Measurements from ENCODE around the gene OSGIN1. TPM values are rescaled to one million over a fixed set of nuclear protein-coding genes. Genes with fewer than 3 reads are reported as not detected.

Gene OSGIN1
- total RNA-seq, 1 donor from 2014 or later, result 1.6 TPM

DNA sequence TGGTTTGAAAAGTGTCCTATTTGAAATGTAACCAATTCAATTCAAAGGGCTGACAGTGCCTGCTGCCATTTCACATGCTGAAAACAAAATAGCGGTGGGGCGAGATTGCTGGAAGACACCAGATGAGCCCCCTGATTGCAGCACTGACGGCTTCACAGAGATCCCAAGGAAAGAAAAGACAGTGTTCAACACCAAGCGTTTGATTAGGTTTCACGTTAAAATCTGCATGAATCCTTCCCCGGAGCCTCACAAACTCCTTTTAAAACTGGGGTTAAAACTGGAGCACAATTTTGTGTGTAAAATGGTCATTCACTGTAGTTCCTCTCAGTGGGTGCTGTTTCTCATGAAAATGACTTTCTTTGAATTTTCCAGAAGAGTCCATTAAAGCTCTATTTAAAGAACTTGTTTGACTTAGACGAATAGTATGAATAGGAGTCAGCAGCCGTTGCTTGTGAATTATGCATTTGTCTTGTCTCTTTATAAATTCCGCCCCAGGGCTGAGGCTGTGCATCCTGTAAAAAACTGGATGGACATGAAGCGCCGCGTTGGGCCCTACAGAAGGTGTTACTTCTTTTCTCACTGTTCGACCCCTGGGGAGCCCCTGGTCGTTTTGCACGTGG, 45.3 kb upstream of the OSGIN1 start:
- Mint-ChIP-seq H3K27ac (no peak overlapping the region), H3K27me3 (no peaks in the 10 kb centered on the region), H3K4me1 (peaks cover 1% of the 10 kb centered on the region), H3K4me3 (no peak overlapping the region), H3K9me3 (no peaks in the 10 kb centered on the region), H3K36me3 (ENCODE audit: low read depth) (peaks cover 67% of the 10 kb centered on the region)
- TF ChIP-seq, protein P1, sequence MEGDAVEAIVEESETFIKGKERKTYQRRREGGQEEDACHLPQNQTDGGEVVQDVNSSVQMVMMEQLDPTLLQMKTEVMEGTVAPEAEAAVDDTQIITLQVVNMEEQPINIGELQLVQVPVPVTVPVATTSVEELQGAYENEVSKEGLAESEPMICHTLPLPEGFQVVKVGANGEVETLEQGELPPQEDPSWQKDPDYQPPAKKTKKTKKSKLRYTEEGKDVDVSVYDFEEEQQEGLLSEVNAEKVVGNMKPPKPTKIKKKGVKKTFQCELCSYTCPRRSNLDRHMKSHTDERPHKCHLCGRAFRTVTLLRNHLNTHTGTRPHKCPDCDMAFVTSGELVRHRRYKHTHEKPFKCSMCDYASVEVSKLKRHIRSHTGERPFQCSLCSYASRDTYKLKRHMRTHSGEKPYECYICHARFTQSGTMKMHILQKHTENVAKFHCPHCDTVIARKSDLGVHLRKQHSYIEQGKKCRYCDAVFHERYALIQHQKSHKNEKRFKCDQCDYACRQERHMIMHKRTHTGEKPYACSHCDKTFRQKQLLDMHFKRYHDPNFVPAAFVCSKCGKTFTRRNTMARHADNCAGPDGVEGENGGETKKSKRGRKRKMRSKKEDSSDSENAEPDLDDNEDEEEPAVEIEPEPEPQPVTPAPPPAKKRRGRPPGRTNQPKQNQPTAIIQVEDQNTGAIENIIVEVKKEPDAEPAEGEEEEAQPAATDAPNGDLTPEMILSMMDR (IDR thresholded peaks at IDR 0.05), result no peak
- DNase-seq, result no peak
- ChIA-PET POLR2A (no interaction called here), CTCF (no interaction called here)
- no peak for ATAC-seq (ENCODE audit: low read depth)
- intact Hi-C loops (cut with micrococcal nuclease), result no loop called here

DNA sequence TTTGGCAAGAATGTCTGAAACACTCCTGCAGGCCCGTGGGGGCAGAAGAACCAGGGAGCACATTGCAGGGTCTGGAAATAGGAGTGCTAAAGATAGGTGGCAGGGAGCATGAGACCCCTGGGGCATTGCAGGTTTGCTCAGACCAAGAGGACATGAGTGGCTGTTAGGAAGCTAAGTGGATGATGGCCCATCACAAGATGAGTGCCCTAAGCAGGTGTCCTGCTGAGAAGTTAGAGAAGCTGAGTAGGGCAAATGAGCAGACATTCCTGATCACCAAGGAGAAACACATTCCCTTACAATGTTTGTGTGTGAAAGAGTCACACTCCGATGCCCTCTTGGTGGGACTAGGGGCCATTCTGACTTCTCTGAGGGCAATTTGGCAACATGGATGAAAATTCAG, 44.2 kb upstream of the OSGIN1 start:
- no peaks in the 10 kb centered on the region for H3K4me1 Mint-ChIP-seq
- DNase-seq, result no peak
- H3K9me3 Mint-ChIP-seq, result no peaks in the 10 kb centered on the region
- H3K27ac Mint-ChIP-seq, result no peak overlapping the region
- intact Hi-C loops (cut with micrococcal nuclease), result no loop called here
- no peak for ATAC-seq (ENCODE audit: low read depth)
- TF ChIP-seq, protein P1 (IDR thresholded peaks at IDR 0.05), result no peak
- ChIA-PET CTCF (no interaction called here), POLR2A (no interaction called here)
- peaks cover 75% of the 10 kb centered on the region for H3K36me3 Mint-ChIP-seq (ENCODE audit: low read depth)
- H3K4me3 Mint-ChIP-seq, result no peak overlapping the region
- no peaks in the 10 kb centered on the region for H3K27me3 Mint-ChIP-seq

DNA sequence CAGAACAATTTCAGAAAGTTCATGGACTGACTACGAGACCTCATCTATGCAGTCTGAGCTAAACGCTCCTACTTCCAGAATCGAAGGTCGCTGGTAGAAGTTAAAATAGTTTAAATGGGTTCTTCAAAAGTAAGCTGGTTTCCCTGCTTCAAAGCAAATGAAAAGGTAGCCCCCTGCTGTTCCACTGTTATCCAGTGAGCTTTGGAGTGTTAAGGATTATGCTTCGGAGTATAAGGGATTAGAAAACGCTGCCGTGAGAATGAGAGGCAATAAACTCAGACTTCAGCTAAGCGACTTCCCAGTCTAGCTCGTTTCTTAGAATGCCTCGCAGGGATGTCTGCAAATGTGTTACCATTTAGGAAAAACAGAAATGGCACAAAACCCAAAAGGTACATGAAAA, 41.8 kb upstream of the OSGIN1 start:
- Mint-ChIP-seq H3K4me1 (no peaks in the 10 kb centered on the region), H3K9me3 (no peaks in the 10 kb centered on the region), H3K4me3 (no peak overlapping the region), H3K36me3 (ENCODE audit: low read depth) (peaks cover 88% of the 10 kb centered on the region), H3K27me3 (no peaks in the 10 kb centered on the region), H3K27ac (no peak overlapping the region)
- ChIA-PET CTCF (interaction anchor here (1.3 kb wide), 1 partner anchor 85 kb away, joined by 6 read pairs; no protein-coding TSS in a partner anchor), POLR2A (interaction anchor here (0.6 kb wide), 1 partner anchor 40 kb away, joined by 4 read pairs; no protein-coding TSS in a partner anchor)
- ATAC-seq (ENCODE audit: low read depth) (no peak), DNase-seq (no peak)
- intact Hi-C loops (cut with micrococcal nuclease), result no loop called here
- TF ChIP-seq, protein P1 (IDR thresholded peaks at IDR 0.05), result no peak

DNA sequence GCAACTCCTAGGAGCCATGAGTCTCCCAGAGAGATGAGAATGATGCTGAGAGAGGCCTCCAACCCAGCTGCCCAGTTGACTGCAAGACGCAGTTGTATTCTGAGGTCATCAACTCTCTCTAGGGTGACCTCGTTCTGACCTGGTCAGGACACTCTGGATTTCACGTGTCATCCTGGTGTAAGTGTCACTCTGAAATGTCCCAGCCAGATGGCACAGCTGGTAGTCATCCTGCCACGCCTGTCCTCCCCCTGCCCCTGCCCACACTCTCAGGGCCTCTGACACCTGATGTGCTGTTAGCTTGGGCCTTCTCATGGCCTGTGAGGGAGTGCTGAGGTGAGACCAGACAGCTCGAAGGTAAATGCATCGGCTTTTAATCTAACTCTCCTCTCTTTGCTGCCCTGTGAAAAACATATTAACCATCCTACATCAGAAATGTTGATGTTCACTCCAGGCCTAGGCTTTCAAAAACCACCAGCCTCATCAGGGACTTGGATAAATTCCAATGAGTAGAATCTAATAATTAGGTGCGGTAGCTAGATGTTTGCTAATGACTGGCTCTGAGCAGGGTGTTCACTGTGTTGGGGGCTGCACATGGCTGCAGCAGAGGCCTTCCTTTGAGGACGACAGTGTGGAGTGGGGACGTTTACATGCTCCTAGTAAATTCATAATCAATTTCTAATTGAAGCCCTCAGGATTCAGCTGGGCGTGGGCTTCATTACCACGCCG, 40.4 kb upstream of the OSGIN1 start:
- ATAC-seq (ENCODE audit: low read depth) (no peak), DNase-seq (no peak)
- H3K36me3 Mint-ChIP-seq (ENCODE audit: low read depth), result peaks cover 83% of the 10 kb centered on the region
- H3K4me3 Mint-ChIP-seq, result no peak overlapping the region
- ChIA-PET CTCF (interaction anchor here (1.5 kb wide), 1 partner anchor 13 kb away, joined by 5 read pairs; no protein-coding TSS in a partner anchor), POLR2A (no interaction called here)
- H3K27me3 Mint-ChIP-seq, result no peaks in the 10 kb centered on the region
- TF ChIP-seq, protein P1 (IDR thresholded peaks at IDR 0.05), result no peak
- no peak overlapping the region for H3K27ac Mint-ChIP-seq
- H3K4me1 Mint-ChIP-seq, result no peaks in the 10 kb centered on the region
- intact Hi-C loops (cut with micrococcal nuclease), result no loop called here
- H3K9me3 Mint-ChIP-seq, result no peaks in the 10 kb centered on the region

DNA sequence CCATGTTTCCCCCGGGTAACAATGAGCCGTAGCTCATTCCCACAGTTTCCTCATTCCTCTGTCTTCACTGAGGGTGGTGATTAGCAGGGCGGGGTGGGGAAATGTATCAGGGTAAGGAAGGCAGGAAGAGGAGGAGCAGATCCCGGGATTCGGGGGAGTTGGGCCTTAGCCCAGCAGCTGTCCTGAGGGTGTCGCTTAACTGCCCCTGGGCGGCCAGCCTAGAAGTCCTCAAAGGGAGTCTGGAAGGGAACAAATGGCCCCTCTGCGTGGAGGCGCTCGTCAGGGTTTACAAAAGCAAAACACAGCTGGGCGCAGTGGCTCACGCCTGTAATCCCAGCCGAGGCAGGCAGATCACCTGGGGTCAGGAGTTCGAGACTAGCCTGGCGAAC, 39.8 kb upstream of the OSGIN1 start:
- CTCF ChIA-PET, result interaction anchor here (1.5 kb wide), 1 partner anchor 13 kb away, joined by 5 read pairs; no protein-coding TSS in a partner anchor
- no peaks in the 10 kb centered on the region for H3K4me1 Mint-ChIP-seq
- H3K9me3 Mint-ChIP-seq, result no peaks in the 10 kb centered on the region
- H3K4me3 Mint-ChIP-seq, result no peak overlapping the region
- H3K27ac Mint-ChIP-seq, result no peak overlapping the region
- intact Hi-C loops (cut with micrococcal nuclease), result no loop called here
- H3K36me3 Mint-ChIP-seq (ENCODE audit: low read depth), result peaks cover 86% of the 10 kb centered on the region
- POLR2A ChIA-PET, result no interaction called here
- ATAC-seq (ENCODE audit: low read depth) (no peak), DNase-seq (no peak)
- H3K27me3 Mint-ChIP-seq, result no peaks in the 10 kb centered on the region
- TF ChIP-seq, protein P1 (IDR thresholded peaks at IDR 0.05), result no peak
